NB4 (cell line): ENCODE measurements around the gene INSIG1.

Source experiments
- DNase-seq: peaks from one replicate; pipeline ENCODE4 v3.0.0; 2010; ENCODE audit warnings: low read depth
- H3K4me3 ChIP-seq: one replicate; pipeline ENCODE4 v1.5.1; 2011; ENCODE audit warnings: mild to moderate bottlenecking, low read depth, low read length, moderate library complexity
- CTCF ChIP-seq: IDR thresholded peaks from one replicate; pipeline ENCODE4 v1.5.1; 2012; ENCODE audit warnings: low read depth, low read length
- MAX ChIP-seq: IDR thresholded peaks from 2 replicates; pipeline ENCODE4 v1.6.1; 2011; ENCODE audit warnings: low read depth, low read length
- MYC ChIP-seq: IDR thresholded peaks from 2 replicates; pipeline ENCODE4 v1.6.1; 2011; ENCODE audit warnings: low read depth, low read length
- POLR2A ChIP-seq: IDR thresholded peaks from 2 replicates; pipeline ENCODE4 v1.6.1; 2011; ENCODE audit warnings: mild to moderate bottlenecking; ENCODE audit not compliant: insufficient read length; ENCODE audit errors: extremely low read depth

Gene INSIG1

DNA sequence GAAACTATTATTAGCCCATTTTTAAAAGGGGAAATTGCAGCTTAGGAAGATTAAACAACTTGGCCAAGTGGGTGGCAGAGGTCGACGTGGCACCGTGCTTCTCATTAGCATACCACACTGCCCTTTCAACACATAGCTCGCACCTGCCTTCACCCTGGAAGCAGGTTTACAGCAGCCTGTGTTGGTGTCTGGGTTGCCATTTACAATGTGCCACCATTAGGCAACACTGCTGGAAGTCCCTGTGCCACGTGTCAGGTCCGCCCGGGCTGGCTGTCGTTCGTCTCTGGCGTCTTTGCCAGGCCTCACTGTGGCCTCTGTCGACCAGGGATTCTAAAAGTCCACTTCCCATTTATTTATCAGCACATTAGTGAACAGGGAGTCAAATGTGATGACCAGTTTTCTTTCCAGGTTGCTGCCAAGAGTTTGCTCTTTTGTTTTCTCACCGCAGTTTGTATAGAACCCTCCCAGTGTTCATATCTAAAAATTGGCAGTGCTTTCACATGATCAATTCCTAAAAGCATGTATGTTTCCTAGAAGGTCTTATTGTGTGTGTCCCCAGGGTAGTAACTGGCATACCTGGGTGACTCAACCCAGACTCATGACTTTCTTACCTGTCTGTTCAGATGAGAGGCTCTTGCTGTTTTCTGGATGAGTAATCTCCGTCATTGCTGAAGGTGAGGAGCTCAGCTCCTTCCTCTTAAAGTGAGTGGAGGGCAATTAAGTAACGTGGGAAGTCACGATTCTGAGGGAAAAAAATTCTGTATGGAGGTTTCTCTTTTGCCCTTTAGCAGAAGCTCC is 9.2 kb downstream of the INSIG1 start:
- H3K4me3 ChIP-seq: no peak overlapping the region
- no peak for DNase-seq
- TF ChIP-seq CTCF: no peak
- TF ChIP-seq MAX: no peak
- no peak for TF ChIP-seq MYC
- TF ChIP-seq POLR2A: no peak

- no peak overlapping the region for H3K4me3 ChIP-seq
- no peak for TF ChIP-seq MAX
- TF ChIP-seq POLR2A: no peak
- TF ChIP-seq CTCF: no peak
- TF ChIP-seq MYC: no peak
- DNase-seq: no peak
Observed at GRCh38 chr7:155308330-155309020, 10.8 kb downstream of the INSIG1 start.

- H3K4me3 ChIP-seq: no peak overlapping the region
- no peak for TF ChIP-seq MAX
- TF ChIP-seq CTCF: no peak
- no peak for TF ChIP-seq POLR2A
Observed at GRCh38 chr7:155309021-155309338, 11.3 kb downstream of the INSIG1 start.

DNA sequence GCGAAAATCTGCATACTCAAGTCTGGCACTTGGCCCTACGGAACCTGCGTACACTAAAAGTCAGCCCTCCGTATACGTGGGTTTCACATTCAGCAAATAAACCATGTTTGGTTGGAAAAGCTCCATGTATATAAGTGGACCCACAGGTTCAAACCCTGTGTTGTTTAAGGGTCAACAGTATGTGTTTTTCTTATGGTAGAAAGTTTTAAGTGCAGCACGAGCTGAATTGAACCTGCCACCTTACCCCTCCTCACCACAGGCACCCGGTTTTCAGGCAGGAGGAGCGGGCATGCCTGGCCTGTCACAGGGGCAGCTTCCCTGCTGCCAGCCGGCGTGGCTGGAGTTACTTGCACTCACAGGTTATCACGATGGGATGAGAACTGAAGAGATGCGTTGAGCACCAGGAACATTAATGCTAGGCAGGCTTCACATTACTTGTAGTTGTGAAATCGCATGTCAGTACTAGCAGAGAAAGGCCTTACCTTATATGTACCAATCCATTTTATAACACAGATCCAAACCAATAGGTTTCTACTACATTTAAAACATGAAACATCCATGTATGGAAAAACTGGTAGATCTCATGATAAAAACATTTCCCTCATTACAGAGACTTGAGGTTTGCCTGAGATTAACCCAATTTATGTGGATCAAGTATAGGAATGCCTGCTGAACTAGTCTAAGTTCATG is 12.9 kb downstream of the INSIG1 start:
- no peak for TF ChIP-seq POLR2A
- TF ChIP-seq CTCF: no peak
- no peak for TF ChIP-seq MAX
- TF ChIP-seq MYC: no peak
- no peak for DNase-seq
- no peak overlapping the region for H3K4me3 ChIP-seq

More at GRCh38 chr7:155309021-155309338, 11.3 kb downstream of the INSIG1 start:
- DNase-seq: no peak

GRCh38 chr7:155311826-155312537 is 14.3 kb downstream of the INSIG1 start:
- DNase-seq: no peak
- TF ChIP-seq MAX (no peak), CTCF (no peak), MYC (no peak), POLR2A (no peak)
- H3K4me3 ChIP-seq: no peak overlapping the region
